GM18951 (cell line): ENCODE results near the gene LNX1.

Experiments
- POLR2A ChIP-seq: IDR thresholded peaks from 4 replicates; pipeline ENCODE4 v1.6.1; 2011; ENCODE audit warnings: mild to moderate bottlenecking; ENCODE audit not compliant: insufficient read length, insufficient read depth; ENCODE audit errors: extremely low read depth
- in situ Hi-C: fragments of 300-500 bp; cut with MboI; formaldehyde crosslinking; loops from one replicate; pipeline ENCODE4 v1.12.0; 2022; ENCODE audit warnings: low sequenced_read_pairs, mixed read lengths, inconsistent platforms; ENCODE audit not compliant: unreplicated experiment

LNX1 gene

DNA sequence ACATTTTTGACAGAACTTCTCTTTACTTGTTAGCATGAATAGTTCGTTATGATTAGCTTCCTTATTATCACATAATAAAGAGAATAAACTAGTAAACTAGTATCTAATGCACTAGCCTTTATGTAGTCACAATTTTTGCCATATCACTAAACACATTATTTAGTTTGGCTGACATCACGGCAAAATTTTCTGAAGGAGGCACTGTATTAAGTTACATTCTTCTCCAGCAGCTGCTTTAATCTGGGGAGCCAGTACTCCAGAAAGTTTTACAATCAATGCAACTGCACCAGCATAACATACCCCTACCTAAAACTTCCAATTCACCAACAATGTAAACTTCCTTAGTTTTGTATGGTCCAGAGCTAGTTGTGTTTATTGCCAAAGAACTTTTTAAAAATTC is 126.0 kb downstream of the LNX1 start:
- no peak for TF ChIP-seq POLR2A
- in situ Hi-C loops: no loop called here

DNA sequence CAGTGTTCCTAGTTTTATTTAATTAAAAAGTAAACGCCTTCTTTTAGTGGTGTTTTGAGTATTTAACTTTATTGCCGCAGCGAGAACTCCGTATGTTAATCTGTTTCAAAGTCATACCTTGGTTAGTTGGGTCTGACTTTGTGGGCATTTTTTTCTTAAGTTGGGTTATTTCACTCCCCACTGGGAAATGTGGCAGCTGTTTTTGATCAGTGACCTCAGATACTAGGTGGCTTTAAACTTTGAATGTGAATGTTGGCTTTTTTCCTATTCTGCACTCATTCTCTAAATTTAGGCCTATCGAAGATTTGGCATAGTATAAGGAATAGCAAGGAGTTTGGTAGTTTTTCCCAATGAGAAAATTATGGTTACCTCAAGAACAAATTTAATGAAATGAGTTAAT is 127.9 kb downstream of the LNX1 start:
- in situ Hi-C loops: no loop called here
- TF ChIP-seq POLR2A: no peak

DNA sequence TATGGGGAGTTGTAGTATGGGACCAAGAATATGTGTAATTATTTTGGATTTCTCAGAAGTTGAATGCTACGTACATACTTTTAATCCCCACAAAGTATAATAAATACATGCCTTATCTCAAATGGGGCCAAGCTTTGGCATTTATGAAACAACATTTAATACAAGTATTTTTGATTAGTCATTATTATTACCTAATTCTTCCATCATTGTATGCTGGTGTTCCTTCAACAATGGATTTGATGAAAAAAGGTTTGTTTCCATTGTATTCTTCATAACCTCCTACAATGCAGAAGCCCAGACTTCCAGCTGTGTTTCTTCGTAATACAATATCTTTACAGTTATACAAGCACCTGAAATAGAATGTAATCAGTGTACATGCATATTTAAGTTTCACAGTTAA is 130.0 kb downstream of the LNX1 start:
- no peak for TF ChIP-seq POLR2A
- in situ Hi-C loops: no loop called here

DNA sequence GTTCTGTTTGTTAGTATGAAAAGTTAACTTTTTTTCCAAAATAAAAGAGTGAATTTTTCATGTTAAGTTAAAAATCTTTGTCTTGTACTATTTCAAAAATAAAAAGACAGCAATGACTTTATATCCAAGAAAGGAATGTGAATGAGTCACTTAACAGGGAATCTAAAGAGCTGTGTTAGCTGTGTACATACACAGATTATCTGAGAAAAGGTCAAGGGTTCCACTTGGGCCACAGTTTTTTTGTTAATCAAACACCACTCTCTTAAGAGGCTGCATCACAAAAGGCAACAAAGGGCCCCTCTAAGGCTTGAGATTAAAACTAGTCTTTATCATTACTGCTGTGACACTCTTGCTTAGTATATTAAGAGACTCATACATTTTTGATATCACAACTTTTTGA is 131.7 kb downstream of the LNX1 start:
- no peak for TF ChIP-seq POLR2A
- in situ Hi-C loops: no loop called here

DNA sequence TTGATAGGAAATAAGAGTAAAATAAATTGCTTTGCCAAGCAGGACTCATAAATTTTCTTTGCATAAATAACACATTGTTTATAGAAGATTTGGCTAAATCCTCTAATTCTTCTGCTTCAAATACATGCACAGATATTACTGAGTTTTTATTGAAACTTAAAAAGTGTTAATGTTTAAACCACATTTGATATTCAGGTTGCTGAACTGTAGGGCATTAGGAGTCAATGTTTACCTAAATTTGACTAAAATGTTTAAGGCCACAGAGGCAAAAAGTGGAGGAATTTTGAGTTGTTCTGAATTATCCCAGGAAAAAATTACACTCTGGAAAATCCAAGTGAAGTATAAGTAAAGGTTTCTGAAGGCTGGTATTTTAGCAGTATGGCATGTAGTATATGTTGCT is 135.1 kb downstream of the LNX1 start:
- TF ChIP-seq POLR2A: no peak
- in situ Hi-C loops: no loop called here

DNA sequence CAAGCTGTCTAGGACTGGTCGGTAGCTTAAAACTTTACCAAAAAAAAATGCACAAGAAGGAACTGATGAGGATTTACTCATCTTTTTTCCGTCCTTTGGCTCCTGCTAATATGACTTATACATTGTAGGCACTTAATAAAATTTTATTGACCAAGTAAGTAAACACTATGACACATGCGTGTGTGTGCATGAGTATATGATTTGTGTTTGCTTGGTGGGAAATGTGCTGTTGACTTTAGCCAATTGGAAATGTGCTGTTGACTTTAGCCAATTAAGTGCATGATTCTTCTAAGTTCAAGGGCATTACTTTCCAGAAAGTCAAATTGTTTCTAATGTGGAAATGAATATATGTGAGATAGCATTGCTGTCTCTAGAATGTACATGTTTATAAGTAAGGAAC is 135.5 kb downstream of the LNX1 start:
- in situ Hi-C loops: no loop called here
- TF ChIP-seq POLR2A: no peak

DNA sequence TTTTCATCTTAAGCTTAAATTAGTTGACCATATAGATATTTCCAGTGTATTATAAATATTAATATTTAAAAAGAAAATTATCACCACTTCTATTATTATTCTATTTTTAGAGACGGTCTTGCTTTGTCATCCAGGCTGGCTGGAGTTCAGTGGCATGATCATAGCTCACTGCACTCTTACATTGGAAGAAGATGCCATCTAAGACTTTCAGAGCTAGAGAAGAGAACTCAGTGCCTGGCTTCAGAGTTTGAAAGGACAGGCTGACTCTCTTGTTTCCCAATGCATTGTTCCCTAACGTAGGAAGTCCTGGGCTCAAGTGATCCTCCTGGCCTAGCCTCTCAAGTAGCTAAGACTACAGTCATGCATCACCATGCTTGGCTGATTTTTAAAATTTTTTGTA is 137.9 kb downstream of the LNX1 start:
- TF ChIP-seq POLR2A: no peak

DNA sequence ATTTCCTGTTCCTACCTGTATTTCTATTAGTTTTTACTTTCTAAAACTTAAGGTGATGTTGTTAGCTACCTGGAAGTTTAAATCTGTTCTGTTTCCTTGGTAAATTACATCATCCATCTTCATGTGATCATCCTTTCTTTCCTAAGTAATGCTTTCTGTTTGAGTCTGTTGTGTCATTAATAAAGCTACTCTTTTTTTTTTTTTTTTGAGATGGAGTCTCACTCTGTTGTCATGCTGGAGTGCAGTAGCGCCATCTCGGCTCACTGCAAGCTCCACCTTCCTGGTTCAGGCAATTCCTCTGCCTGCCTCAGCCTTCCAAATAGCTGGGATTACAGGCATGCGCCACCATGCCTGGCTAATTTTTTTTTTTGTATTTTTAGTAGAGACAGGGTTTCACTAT is 140.5 kb downstream of the LNX1 start:
- no peak for TF ChIP-seq POLR2A
- in situ Hi-C loops: no loop called here

More for the DNA sequence above, 137.9 kb downstream of the LNX1 start:
- in situ Hi-C loops: no loop called here

DNA sequence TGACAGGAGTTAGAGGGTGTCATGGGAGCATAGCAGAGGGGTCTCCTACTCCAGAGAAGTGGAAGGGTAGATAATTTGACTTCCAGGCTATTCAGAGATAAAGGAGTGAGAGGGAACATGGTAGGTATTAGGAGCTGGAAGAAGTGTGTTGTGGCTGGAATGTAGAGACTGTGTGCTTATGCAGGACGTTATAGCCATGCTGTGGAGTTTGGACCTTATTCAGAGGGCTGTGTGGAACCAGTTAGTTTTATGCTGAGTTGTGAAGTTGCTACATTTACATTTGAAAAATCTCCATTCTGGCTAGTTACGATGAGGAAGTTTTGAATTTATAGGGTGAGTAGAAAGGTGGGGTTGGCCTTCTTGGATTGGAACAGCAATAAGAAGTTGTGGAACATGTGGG is 146.3 kb downstream of the LNX1 start:
- TF ChIP-seq POLR2A: no peak
- in situ Hi-C loops: no loop called here

DNA sequence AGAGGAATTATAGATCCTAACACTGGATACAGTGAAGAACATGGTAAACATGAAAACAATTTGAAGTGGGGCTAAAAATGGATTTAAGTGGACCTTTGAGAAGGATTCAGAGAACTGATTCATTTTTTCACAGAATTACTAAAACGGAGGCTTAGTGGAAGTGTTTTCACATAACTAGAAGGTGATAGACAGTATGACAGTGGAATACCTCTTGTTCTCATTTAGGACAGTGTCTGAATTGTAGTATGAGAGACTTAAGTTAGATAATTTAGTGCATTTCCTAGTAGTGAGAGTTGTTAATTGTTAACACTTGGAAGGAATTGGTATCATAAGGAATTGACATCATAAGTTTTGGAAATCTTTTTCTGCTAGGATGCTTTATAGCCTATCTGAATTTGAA is 149.7 kb downstream of the LNX1 start:
- no peak for TF ChIP-seq POLR2A
- in situ Hi-C loops: no loop called here

DNA sequence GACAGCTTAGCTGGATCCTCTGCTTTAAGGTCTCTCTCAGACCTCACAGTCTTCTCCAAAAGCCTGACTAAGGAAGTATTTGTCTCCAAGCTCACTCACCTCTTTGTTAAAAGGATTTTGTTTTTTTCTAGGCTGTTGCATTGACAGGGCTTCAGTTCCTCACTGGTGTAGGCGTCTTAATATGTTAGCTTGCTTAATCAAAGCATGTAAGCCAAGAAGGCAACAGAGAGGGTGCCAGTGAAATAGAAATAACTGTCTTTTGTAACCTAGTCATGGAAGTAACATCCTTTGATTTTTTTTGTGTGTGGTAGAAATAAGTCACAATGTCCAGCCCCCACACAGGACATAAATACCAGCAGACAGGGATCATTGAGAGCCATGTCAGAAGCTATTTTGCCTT is 155.0 kb downstream of the LNX1 start:
- in situ Hi-C loops: no loop called here
- TF ChIP-seq POLR2A: no peak

DNA sequence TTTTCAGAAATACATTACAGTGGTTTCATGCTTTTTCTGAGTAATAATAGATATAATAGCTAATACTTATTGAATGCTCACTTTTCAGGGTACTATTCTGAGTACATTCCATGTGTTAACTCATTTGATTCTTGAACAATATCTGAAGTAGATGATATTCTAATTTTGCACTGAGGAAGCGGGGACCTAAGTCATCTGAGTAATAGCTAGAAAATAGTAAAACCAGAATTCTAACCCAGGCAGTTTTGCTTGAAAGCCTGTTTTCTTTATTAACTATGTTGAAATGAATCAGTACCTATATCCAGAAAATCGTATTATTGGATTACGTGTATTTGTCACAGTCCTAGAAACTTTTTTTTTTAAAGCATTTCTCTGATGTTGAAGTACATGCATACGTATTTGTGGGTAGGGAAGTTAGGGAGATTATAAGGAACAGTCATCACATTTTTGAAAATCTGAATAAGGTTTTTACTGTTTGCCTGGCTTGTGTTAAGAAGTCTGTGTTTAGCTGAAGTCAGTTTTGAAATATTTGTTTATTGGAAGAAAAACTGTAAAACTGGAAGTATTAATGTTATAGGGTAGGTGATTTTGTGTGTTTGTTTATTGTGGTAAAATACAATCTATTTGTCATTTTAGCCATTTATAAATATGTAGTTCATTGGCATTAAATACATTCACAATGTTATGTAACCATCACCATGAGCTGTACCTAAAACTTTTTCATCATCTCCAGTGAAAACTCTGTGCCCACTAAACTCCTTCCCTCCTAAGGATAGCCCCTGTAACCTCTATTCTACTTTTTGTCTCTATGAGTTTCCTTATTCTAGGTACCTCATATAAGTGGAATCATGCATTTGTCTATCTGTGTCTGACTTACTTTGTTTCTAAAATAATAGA is 158.5 kb downstream of the LNX1 start:
- in situ Hi-C loops: no loop called here
- no peak for TF ChIP-seq POLR2A

DNA sequence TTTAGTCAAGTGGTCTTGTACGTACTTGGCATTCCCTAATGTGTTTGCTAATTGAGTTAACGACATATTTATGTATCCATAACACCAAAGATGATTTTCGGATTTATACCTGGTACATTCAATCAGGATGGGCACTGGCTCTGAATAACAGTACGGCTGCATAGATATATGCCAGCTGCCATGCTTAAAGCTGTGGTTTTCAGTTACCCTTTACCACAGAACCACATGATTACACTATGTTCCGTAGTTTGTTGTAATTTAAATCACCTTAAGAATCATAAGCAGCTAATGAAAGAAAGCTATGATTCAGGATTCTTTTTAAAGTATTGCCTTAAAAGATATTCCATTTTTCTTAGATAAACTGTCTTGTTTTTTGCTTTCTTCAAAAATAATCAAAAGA is 160.2 kb downstream of the LNX1 start:
- in situ Hi-C loops: no loop called here
- no peak for TF ChIP-seq POLR2A

DNA sequence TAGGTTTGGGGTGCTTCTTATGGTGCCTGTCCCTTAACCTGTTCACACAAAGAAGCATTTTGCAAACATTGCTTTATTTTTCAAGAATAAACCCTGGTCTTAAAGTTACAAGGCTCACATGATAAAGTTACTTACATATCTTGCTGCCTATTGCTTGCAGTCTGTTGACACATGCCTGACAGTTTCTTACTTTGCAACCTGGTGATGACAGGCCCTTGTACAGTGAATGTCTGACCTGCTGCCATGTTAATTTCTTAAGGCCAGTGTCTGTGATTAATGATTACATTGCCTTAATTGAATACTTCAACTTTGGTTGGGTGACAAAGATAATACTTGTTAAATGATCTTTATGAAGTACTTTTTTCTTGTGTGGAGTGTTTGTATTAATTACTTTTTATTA is 163.9 kb downstream of the LNX1 start:
- no peak for TF ChIP-seq POLR2A
- in situ Hi-C loops: no loop called here
